K562 (cell line): Measurements from ENCODE around the gene SAFB. TPM values are rescaled to one million over a fixed set of nuclear protein-coding genes. Genes with fewer than 3 reads are reported as not detected.

ENCODE experiments used
- ATAC-seq: fragments of 200-7000 bp; cut with Tn5 transposase; 3 replicates; pipeline ENCODE4 v1.9.1; 2020; ENCODE audit warnings: moderate library complexity
- BruUV-seq: library from RNA; stranded (reverse); fragments of 400-500 nt; replicated peaks from 2 replicates; lab custom pipeline; 2021; lab: Mats Ljungman, UMichigan
- CTCF ChIA-PET: fragments of 300-600 bp; formaldehyde crosslinking; extraction: SDS; loops from one replicate; lab custom pipeline; 2021; ENCODE audit warnings: low intra/inter-chr PET ratio; lab: Yijun Ruan, JAX
- POLR2A ChIA-PET: fragments of 300-600, 350-650 bp; sonication (Branson Sonifier 250); formaldehyde crosslinking; extraction: SDS; loops from one replicate; lab custom pipeline; 2021; ENCODE audit warnings: antibody characterized with exemption, inconsistent platforms; lab: Yijun Ruan, JAX
- DNase-seq, 4 experiments: peaks; one replicate each; pipeline versions ENCODE4 v3.0.0 to v3.0.0-alpha.2; 2011 to 2018; ENCODE audit warnings: low spot score in 3 of 4, mixed read lengths in 3 of 4; ENCODE audit errors: extremely low read depth in 1 of 4
- FAIRE-seq: peaks from 2 replicates; lab custom pipeline; 2011; peaks lifted over from hg19 to GRCh38; lab: Jason Lieb, UNC
- H2AFZ ChIP-seq: 2 replicates; pipeline ENCODE4 v1.6.0; 2011; ENCODE audit warnings: low read depth, low read length, control low read depth, inconsistent platforms
- H3K27ac ChIP-seq: fragments of 200-600 bp; 3 replicates; pipeline ENCODE4 v1.8.0; 2011; ENCODE audit warnings: low read depth, mild to moderate bottlenecking, control low read depth, inconsistent platforms, low read length, moderate library complexity, mixed read lengths; ENCODE audit errors: extremely low read depth
- H3K27me3 ChIP-seq, 2 experiments: fragments of 300-600 bp in 1 of 2; 2 replicates in 1 of 2; 3 replicates in 1 of 2; pipeline versions ENCODE4 v1.6.0 to v1.8.0; 2011; ENCODE audit warnings: inconsistent platforms in 2 of 2, low read length in 2 of 2, mild to moderate bottlenecking in 1 of 2, mixed read lengths in 1 of 2, moderate library complexity in 1 of 2; ENCODE audit not compliant: control insufficient read depth in 2 of 2, insufficient read depth in 2 of 2
- H3K36me3 ChIP-seq: fragments of 300-600 bp; 3 replicates; pipeline ENCODE4 v1.8.0; 2011; ENCODE audit warnings: mild to moderate bottlenecking, low read length, inconsistent platforms; ENCODE audit not compliant: control insufficient read depth, insufficient read depth
- H3K4me1 ChIP-seq, 2 experiments: fragments of 200-600 bp in 1 of 2; replicated peaks in 1 of 2; 2 replicates in 1 of 2; 3 replicates in 1 of 2; pipeline versions ENCODE4 v1.5.1 to v1.8.0; 2011; ENCODE audit warnings: inconsistent platforms in 2 of 2, low read length in 2 of 2, mild to moderate bottlenecking in 1 of 2, mixed read lengths in 1 of 2, moderate library complexity in 1 of 2; ENCODE audit not compliant: control insufficient read depth in 2 of 2, insufficient read depth in 2 of 2
- H3K4me2 ChIP-seq: 2 replicates; pipeline ENCODE4 v1.6.1; 2011; ENCODE audit warnings: low read length, control low read depth, inconsistent platforms, mixed read lengths; ENCODE audit not compliant: insufficient read depth
- H3K4me3 ChIP-seq: fragments of 200-600 bp; sonication (generic), shearing (Covaris generic); 2 replicates; pipeline ENCODE4 v1.5.1; 2016; ENCODE audit warnings: control low read depth, inconsistent platforms
- H3K79me2 ChIP-seq: fragments of 200-600 bp; 3 replicates; pipeline ENCODE4 v1.8.0; 2011; ENCODE audit warnings: low read length, inconsistent platforms; ENCODE audit not compliant: control insufficient read depth, insufficient read depth
- H3K9ac ChIP-seq, 2 experiments: 2 replicates each; pipeline versions ENCODE4 v1.6.0 to v1.6.1; 2011; ENCODE audit warnings: low read depth in 2 of 2, low read length in 2 of 2, control low read depth in 1 of 2, inconsistent platforms in 1 of 2, mild to moderate bottlenecking in 1 of 2, mixed read lengths in 1 of 2; ENCODE audit not compliant: insufficient read depth in 1 of 2
- H3K9me1 ChIP-seq: one replicate; pipeline ENCODE4 v1.6.0; 2011; ENCODE audit warnings: inconsistent platforms, mild to moderate bottlenecking, low read length, moderate library complexity; ENCODE audit not compliant: control insufficient read depth, insufficient read depth
- H3K9me3 ChIP-seq: replicated peaks from 2 replicates; pipeline ENCODE4 v1.5.1; 2011; ENCODE audit warnings: low read depth, low read length, inconsistent platforms; ENCODE audit not compliant: control insufficient read depth, insufficient read depth
- H4K20me1 ChIP-seq: replicated peaks from 2 replicates; pipeline ENCODE4 v1.6.1; 2011; ENCODE audit warnings: low read length, inconsistent platforms, mixed read lengths; ENCODE audit not compliant: control insufficient read depth, insufficient read depth
- CXXC5 ChIP-seq: fragments of 250-450 bp; sonication (Bioruptor Pico); IDR thresholded peaks from 2 replicates; pipeline ENCODE4 v1.8.0; 2022; ENCODE audit warnings: inconsistent platforms, mild to moderate bottlenecking, moderate library complexity
- EWSR1 ChIP-seq: fragments of 450-650 bp; IDR thresholded peaks from 2 replicates; pipeline ENCODE4 v1.6.1; 2018; ENCODE audit warnings: borderline replicate concordance, mild to moderate bottlenecking, low read depth, moderate library complexity; ENCODE audit not compliant: partially characterized antibody
- GTF2F1 ChIP-seq: IDR thresholded peaks from 2 replicates; pipeline ENCODE4 v1.6.1; 2011; ENCODE audit warnings: low read depth, low read length, improper control_type of control experiment
- MECOM ChIP-seq: fragments of 250-450 bp; sonication (Bioruptor Pico); IDR thresholded peaks from 2 replicates; pipeline ENCODE4 v1.8.0; 2022; ENCODE audit warnings: inconsistent platforms
- POLR2A ChIP-seq: fragments of 450-650 bp; conservative IDR thresholded peaks from 2 replicates; pipeline ENCODE4 v1.6.1; 2016
- SNAPC5 ChIP-seq: fragments of 250-450 bp; sonication (Bioruptor Pico); IDR thresholded peaks from 2 replicates; pipeline ENCODE4 v1.8.0; 2021; ENCODE audit warnings: moderate library complexity, mild to moderate bottlenecking, inconsistent platforms
- ZNF551 ChIP-seq: fragments of 250-450 bp; sonication (Bioruptor Pico); IDR thresholded peaks from 2 replicates; pipeline ENCODE4 v1.5.0; 2021; ENCODE audit warnings: mild to moderate bottlenecking, moderate library complexity
- ZNF655 ChIP-seq: fragments of 250-450 bp; sonication (Bioruptor Pico); IDR thresholded peaks from 2 replicates; pipeline ENCODE4 v1.5.0; 2021
- WGBS: fragments of 100-300 bp; shearing (Covaris generic); methylation state at CpG from one replicate; pipeline ENCODE4 v1.1.6; 2016; ENCODE audit warnings: low coverage, mixed read lengths; ENCODE audit not compliant: insufficient coverage; ENCODE audit errors: missing lambda C conversion rate; 5-methylcytosine and 5-hydroxymethylcytosine counted together
- in situ Hi-C: fragments of 300-500 bp; cut with MboI; formaldehyde crosslinking; loops from 4 replicates; pipeline ENCODE4 v1.15.0; 2018; ENCODE audit warnings: inconsistent platforms, mixed read lengths
- intact Hi-C: fragments of 100-400 bp; cut with micrococcal nuclease; formaldehyde crosslinking; loops from 2 replicates; pipeline ENCODE4 v1.14.2; 2022
- polyA plus RNA-seq, 8 experiments: library from polyadenylated mRNA; depleted of rRNA in 4 of 8; stranded (reverse) in 5 of 8; unstranded in 3 of 8; fragments of >200 nt; fragmentation: Nextera tagmentation in 2 of 8; fragmentation: Illumina TruSeq in 1 of 8; extraction: Ambion mirVana in 2 of 8; extraction: Trizol in 1 of 8; gene quantifications; 2 replicates each; pipeline versions ENCODE4 v1.2.1 to v1.2.3, GENCODE V29; 2011 to 2014; ENCODE audit warnings: inconsistent platforms in 1 of 8, missing spikeins in 1 of 8
- total RNA-seq, 7 experiments: library from RNA; depleted of rRNA in 6 of 7; stranded (reverse); fragments of >200 nt in 6 of 7; fragmentation: Illumina TruSeq in 2 of 7; extraction: Trizol in 2 of 7; gene quantifications; 2 replicates each; pipeline versions ENCODE4 v1.2.1 to v1.2.3, GENCODE V29; 2011 to 2021; ENCODE audit warnings: low replicate concordance in 1 of 7

SAFB gene
- total and polyA plus RNA-seq, 9 of the 15 experiments (the other 6 are each of a cell fraction or from before 2014, with no cell fraction given) = 1.1 to 151 (median 83.1) TPM

- CTCF ChIA-PET = no interaction called here
- H4K20me1 ChIP-seq = peaks cover 29% of the 10 kb centered on the region
- in situ Hi-C loops = no loop called here
Observed at GRCh38 chr19:5644037-5644436, 21.2 kb downstream of the SAFB start.

More at GRCh38 chr19:5644037-5644436, 21.2 kb downstream of the SAFB start:
- POLR2A ChIA-PET = interaction anchor here (0.8 to 1.1 kb wide), 2 partner anchors 9 to 39 kb away, joined by 3 to 4 read pairs; no protein-coding TSS in a partner anchor
- no peak for FAIRE-seq
- no TSS peak for BruUV-seq
- 97% methylated on average over 2 of the region's 2 CpGs for WGBS
- no peak for ATAC-seq
- no peak overlapping the region for H3K4me2 ChIP-seq
- intact Hi-C loops = no loop called here
- H3K9ac ChIP-seq = no peak overlapping the region
- H3K9me1 ChIP-seq = peaks cover 8% of the 10 kb centered on the region
- peaks cover 90% of the 10 kb centered on the region for H3K36me3 ChIP-seq
- H3K4me1 ChIP-seq = no peaks in the 10 kb centered on the region
- H2AFZ ChIP-seq = no peak overlapping the region
- H3K79me2 ChIP-seq = peaks cover 79% of the 10 kb centered on the region
- TF ChIP-seq EWSR1 (no peak), SNAPC5 (no peak), GTF2F1 (no peak), MECOM (CRISPR knock-in tag) (no peak), POLR2A (no peak), ZNF655 (CRISPR knock-in tag) (no peak), CXXC5 (CRISPR knock-in tag) (no peak), ZNF551 (no peak)
- no peaks in the 10 kb centered on the region for H3K9me3 ChIP-seq
- H3K27ac ChIP-seq = no peak overlapping the region
- H3K27me3 ChIP-seq = no peaks in the 10 kb centered on the region
- DNase-seq = no peak
- no peak overlapping the region for H3K4me3 ChIP-seq
